Skeletal muscle tissue (tissue), 4 donors: ENCODE measurements around the gene LYRM9. TPM values are rescaled to one million over a fixed set of nuclear protein-coding genes. Genes with fewer than 3 reads are reported as not detected.
"Not testable (repeated sequence)": the region's sequence is repeated elsewhere in the genome, so short reads cannot be mapped to it uniquely, and the experiment has no call there.

Experiments
- H3K27ac ChIP-seq: one replicate; pipeline ENCODE4 v1.7.0; 2013; ENCODE audit warnings: mild to moderate bottlenecking, low read depth, low read length, inconsistent platforms
- H3K27me3 ChIP-seq, 3 donors: one replicate each; pipeline ENCODE4 v1.7.0; 2013; ENCODE audit warnings: low read length in 3 of 3; ENCODE audit not compliant: control insufficient read depth in 3 of 3, insufficient read depth in 3 of 3
- H3K36me3 ChIP-seq, 3 donors: one replicate each; pipeline ENCODE4 v1.7.0; 2013; ENCODE audit warnings: low read length in 3 of 3; ENCODE audit not compliant: control insufficient read depth in 3 of 3, insufficient read depth in 3 of 3
- H3K4me1 ChIP-seq, 3 donors: one replicate each; pipeline ENCODE4 v1.7.0; 2013; ENCODE audit warnings: low read length in 3 of 3, mild to moderate bottlenecking in 3 of 3; ENCODE audit not compliant: control insufficient read depth in 3 of 3, insufficient read depth in 3 of 3
- H3K4me3 ChIP-seq, 3 donors: one replicate each; pipeline ENCODE4 v1.7.0; 2013; ENCODE audit warnings: low read length in 3 of 3
- H3K9ac ChIP-seq, 3 donors: one replicate each; pipeline ENCODE4 v1.7.0; 2013; ENCODE audit warnings: low read length in 3 of 3, mild to moderate bottlenecking in 3 of 3, moderate library complexity in 2 of 3, low read depth in 1 of 3
- H3K9me3 ChIP-seq, 3 donors: one replicate each; pipeline ENCODE4 v1.7.0; 2013; ENCODE audit warnings: low read length in 3 of 3; ENCODE audit not compliant: control insufficient read depth in 3 of 3
- total RNA-seq: library from RNA; depleted of rRNA; stranded (reverse); fragments of >200 nt; gene quantifications from one replicate; pipeline ENCODE4 v1.2.3, GENCODE V29; 2014
- donor health status: Osteomylitis.

LYRM9 gene
- total RNA-seq, 1 donor from 2014 or later = 5.2 TPM

DNA sequence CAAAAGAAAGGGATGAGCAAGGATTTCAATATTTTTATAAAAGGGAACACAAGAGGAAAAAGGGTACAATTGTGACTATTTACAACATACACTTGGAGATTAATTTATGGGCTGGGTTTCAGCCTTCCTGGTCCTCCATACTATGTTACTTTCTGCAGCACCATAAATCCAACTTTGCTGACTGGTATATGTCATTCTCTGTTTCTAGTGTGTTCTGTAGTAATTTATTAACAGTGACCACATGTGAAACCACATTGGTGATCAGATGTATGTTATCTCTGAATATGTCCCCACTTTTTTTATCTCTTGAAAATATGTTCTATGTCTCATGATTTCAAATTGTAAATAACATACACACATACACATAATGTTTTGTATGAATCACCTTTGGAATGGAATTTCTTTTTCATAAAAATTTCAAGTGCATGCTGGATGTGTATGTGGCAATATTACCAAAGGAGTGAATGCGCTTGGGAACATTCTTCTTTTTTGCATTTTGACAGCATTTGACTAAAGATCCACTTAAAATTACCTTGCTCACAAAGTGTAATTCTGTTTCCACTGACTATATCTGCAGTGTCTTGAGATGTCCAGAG lies 2.9 kb upstream of the LYRM9 start:
- H3K27me3 ChIP-seq = peaks cover 0 to 4% (median 3%) of the 10 kb centered on the region in 3 donors
- H3K27ac ChIP-seq = no peak overlapping the region
- peaks cover 4 to 7% (median 4%) of the 10 kb centered on the region in 3 donors for H3K4me1 ChIP-seq
- H3K9me3 ChIP-seq = no peaks in the 10 kb centered on the region
- H3K4me3 ChIP-seq = no peak overlapping the region
- H3K9ac ChIP-seq = no peak overlapping the region
- H3K36me3 ChIP-seq = no peaks in the 10 kb centered on the region

DNA sequence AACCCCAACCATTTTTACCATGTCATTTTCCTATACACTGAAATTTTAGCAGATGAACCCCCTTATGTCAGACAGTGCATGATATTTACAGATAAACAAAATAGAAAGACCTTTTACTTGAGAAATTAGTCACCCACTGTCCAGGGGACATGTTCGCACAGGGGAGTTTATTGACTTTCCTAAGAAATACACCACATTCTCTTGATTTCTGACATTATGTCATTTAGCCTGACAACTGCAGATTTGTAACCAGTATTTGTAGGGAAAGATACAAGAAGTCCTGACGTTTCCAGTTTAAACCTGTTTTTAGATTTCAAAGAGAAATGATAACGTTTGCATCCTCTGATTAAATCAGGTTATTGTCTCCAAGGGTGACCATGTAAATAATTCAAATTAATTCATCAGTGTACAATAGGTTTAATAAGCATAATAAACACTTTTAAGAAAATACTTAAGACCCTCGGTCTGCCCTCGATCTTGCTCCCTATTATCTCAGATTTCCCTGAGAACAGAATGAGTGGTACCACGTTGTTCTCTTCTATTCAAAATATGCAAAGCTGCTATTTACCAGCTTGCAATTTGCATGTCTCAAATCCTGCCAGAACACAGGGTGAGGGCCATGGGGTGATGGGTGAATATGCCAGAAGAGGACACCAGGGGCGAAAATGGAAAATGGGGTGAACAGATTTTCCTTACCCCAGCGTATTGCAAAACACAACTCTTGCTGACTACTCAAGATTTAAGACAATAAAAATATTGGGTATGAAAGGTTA lies 2.1 kb upstream of the LYRM9 start:
- peaks cover 0 to 4% (median 3%) of the 10 kb centered on the region in 3 donors for H3K27me3 ChIP-seq
- no peaks in the 10 kb centered on the region for H3K36me3 ChIP-seq
- no peaks in the 10 kb centered on the region for H3K9me3 ChIP-seq
- no peak overlapping the region for H3K9ac ChIP-seq
- H3K4me3 ChIP-seq = no peak overlapping the region
- H3K4me1 ChIP-seq = peaks cover 4 to 7% (median 4%) of the 10 kb centered on the region in 3 donors
- H3K27ac ChIP-seq = no peak overlapping the region

DNA sequence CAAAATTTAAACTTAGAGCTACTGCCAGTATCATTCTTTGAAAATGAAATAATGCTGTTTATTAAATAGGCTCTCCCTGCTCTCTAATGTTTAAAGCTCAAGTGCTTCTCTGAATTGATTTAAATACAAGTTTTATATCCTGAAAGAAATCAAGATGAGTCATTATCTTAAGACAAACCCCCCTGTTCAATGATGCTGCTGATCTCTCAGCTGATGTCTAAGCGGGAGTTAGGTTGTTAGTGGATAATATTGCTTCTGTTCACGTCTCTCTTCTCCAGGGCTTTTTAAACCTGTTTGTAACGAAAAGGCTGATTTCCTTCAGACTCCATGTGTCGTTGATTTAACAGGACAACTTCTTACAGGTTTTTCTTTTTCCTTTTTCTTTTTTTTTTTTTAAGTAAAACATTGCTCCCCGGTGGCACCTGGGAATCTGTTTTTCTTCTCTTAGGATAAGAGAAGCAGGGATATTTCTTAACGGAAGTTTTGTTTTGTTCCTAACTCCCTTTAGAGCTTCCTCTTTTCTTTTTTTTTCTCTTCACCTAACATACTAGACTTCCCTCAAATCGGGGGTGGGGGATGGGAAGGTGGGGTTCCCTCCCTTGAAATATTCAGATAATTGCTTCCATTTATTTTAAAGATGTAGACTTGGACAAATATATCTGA lies 807 bp upstream of the LYRM9 start:
- peaks cover 0 to 4% (median 3%) of the 10 kb centered on the region in 3 donors for H3K27me3 ChIP-seq
- H3K4me3 ChIP-seq = peak overlapping the region in 1 of 3 donors; percentile 61
- H3K9me3 ChIP-seq = no peaks in the 10 kb centered on the region
- H3K9ac ChIP-seq = no peak overlapping the region
- no peak overlapping the region for H3K27ac ChIP-seq
- H3K36me3 ChIP-seq = no peaks in the 10 kb centered on the region
- peaks cover 4 to 7% (median 5%) of the 10 kb centered on the region in 3 donors for H3K4me1 ChIP-seq

DNA sequence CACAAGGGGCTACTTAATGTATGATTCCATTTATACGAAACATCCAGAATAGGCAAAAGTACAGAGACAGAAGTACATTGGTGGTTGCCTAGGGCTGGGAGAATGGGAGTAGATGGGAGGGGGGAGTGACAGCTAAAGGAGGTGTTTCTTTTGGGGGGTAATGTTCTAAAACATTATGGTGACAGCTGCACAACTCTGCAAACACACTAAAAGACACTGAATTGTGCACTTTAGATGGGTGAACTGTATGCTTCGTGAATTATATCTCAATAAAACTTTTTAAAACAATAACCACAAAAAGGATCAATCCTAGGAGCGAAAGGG lies 661 bp downstream of the LYRM9 start:
- Histone ChIP-seq H3K27ac (peak overlapping the region; percentile 65), H3K36me3 (no peaks in the 10 kb centered on the region), H3K27me3 (peaks cover 0 to 4% (median 3%) of the 10 kb centered on the region in 3 donors), H3K9ac (peak overlapping the region; percentile 75 to 88 (median 84)), H3K4me3 (peak overlapping the region; percentile 76 to 81 (median 78)), H3K4me1 (peaks cover 4 to 7% (median 6%) of the 10 kb centered on the region in 3 donors), H3K9me3 (no peaks in the 10 kb centered on the region)

DNA sequence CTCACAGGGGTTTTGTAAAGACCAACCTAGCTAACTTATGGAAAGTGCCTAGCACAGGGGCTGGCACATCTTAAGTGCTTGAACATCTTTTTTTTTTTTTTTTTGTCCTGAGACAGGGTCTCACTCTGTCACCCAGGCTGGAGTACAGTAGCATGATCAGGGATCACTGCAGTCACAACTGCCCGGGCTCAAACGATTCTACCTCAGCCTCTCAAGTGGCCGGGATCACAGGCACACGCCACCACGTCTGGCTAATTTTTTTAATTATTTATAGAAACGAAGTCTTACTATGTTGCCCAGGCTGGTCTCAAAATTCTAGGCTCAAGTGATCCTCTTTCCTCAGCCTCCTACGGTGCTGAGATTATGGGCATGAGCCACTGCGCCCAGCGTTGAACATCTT lies 1.3 kb downstream of the LYRM9 start:
- Histone ChIP-seq H3K27me3 (peaks cover 0 to 4% (median 3%) of the 10 kb centered on the region in 3 donors), H3K4me3 (no peak overlapping the region), H3K27ac (no peak overlapping the region), H3K4me1 (peaks cover 4 to 7% (median 6%) of the 10 kb centered on the region in 3 donors), H3K9me3 (no peaks in the 10 kb centered on the region), H3K9ac (no peak overlapping the region), H3K36me3 (no peaks in the 10 kb centered on the region)

DNA sequence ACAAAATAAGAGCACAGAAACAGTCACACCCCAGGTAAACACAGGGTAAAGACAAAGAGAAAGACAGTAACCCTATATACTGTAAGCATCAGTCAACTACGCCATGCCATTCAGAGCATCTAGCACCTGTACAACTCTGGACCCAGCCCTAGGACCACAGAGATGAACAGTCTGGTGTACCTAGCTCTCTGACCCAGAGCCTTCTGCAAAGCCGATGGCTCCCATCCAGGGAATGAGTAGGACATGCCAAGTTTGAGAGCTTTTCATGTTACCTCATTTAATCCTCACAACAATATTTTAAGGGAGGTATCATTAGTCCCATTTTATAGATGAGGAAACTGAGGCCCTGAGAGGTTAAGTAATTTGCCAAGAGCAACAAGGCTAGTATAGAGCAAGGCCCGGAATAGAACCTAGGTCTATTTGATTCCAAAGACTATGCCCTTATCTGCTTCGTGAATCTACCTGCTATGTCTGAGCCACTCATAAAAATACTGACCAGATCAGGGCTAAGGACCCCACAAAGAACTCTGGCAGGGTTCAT lies 3.4 kb downstream of the LYRM9 start:
- peaks cover 4 to 7% (median 6%) of the 10 kb centered on the region in 3 donors for H3K4me1 ChIP-seq
- H3K9ac ChIP-seq = no peak overlapping the region
- H3K27ac ChIP-seq = no peak overlapping the region
- H3K4me3 ChIP-seq = no peak overlapping the region
- no peaks in the 10 kb centered on the region for H3K36me3 ChIP-seq
- no peaks in the 10 kb centered on the region for H3K9me3 ChIP-seq
- H3K27me3 ChIP-seq = no peaks in the 10 kb centered on the region

DNA sequence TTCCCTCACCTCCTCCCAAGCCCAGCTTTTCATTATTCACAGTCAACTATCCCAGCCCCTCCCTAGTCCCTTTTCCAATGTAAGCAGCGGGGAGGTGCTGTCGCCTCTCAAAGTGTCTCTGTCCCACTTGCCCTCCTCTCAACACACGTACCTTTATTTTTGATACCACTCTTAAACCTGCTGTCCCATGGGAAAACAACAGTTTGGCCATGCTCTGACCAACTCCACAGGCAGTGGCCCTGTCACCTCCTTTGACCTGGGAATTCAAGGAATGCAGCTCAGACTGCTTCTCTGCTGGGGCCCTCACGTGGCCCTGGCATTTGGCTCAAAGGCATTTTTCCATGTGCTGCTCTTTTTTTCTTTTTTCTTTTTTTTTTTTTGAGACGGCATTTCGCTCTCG lies 4.2 kb downstream of the LYRM9 start:
- H3K4me3 ChIP-seq = no peak overlapping the region
- H3K36me3 ChIP-seq = no peaks in the 10 kb centered on the region
- H3K9me3 ChIP-seq = no peaks in the 10 kb centered on the region
- H3K4me1 ChIP-seq = peaks cover 4 to 7% (median 6%) of the 10 kb centered on the region in 3 donors
- no peak overlapping the region for H3K9ac ChIP-seq
- H3K27ac ChIP-seq = no peak overlapping the region
- H3K27me3 ChIP-seq = no peaks in the 10 kb centered on the region

DNA sequence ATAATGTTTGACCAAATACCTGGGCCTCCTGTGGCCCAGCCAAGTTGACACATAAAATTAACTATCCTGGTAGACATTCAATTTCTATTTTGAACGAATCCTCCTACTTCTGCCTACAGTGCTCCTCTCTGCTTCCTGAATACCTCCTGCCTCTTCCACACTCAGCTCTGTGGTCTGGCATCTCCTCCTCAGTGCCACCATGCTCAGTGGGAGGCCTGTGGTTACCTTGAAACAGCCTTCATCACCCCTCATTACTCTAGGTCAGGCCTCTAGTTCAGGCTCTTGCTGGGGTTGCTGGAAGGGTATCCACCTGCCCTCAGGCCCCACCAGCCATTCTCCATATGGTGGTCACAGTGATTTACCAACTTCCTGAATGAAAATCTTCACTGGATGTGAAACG lies 5.1 kb downstream of the LYRM9 start:
- Histone ChIP-seq H3K4me3 (no peak overlapping the region), H3K27me3 (no peaks in the 10 kb centered on the region), H3K4me1 (peaks cover 3 to 6% (median 4%) of the 10 kb centered on the region in 3 donors), H3K9ac (no peak overlapping the region), H3K9me3 (no peaks in the 10 kb centered on the region), H3K27ac (no peak overlapping the region), H3K36me3 (no peaks in the 10 kb centered on the region)

DNA sequence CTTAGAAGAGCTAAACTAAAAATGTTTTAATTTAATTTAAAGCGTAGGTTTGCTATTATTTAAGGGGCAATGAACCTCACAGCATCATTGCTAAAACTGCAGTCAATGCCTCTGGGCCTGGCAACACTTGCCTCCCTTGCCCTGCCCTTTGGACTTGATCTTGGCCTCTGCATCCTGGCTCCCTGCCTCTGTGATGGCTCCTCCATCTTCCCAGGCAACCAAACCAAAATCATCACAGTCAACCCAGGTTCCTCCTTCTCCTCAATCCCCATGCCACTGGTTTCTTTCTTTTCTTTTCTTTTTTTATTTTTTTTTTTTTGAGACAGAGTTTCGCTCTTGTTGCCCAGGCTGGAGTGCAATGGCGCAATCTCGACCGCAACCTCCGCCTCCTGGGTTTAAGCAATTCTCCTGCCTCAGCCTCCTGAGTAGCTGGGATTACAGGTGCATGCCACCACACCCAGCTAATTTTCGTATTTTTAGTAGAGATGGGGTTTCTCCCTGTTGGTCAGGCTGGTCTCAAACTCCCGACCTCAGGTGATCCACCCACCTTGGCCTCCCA lies 6.7 kb downstream of the LYRM9 start:
- H3K9me3 ChIP-seq, H3K27ac ChIP-seq, H3K4me1 ChIP-seq, H3K27me3 ChIP-seq, H3K4me3 ChIP-seq, H3K36me3 ChIP-seq, H3K9ac ChIP-seq: not testable (repeated sequence)
